Fibroblast of lung (primary cell): ENCODE results near the gene NRP1. TPM values are rescaled to one million over a fixed set of nuclear protein-coding genes. Genes with fewer than 3 reads are reported as not detected.

Experiments
- DNase-seq, 2 donors: peaks; one replicate each; pipeline versions ENCODE4 v3.0.0 to v3.0.0-alpha.2; 2010; ENCODE audit warnings: low read depth in 2 of 2
- H2AFZ ChIP-seq: 2 replicates; pipeline ENCODE4 v1.5.1; 2012; ENCODE audit warnings: low read length, control low read depth, inconsistent platforms
- H3K27ac ChIP-seq: 2 replicates; pipeline ENCODE4 v1.5.1; 2011; ENCODE audit warnings: low read length, control low read depth; ENCODE audit not compliant: insufficient read depth
- H3K27me3 ChIP-seq: 2 replicates; pipeline ENCODE4 v1.5.1; 2011; ENCODE audit warnings: mild to moderate bottlenecking, low read length; ENCODE audit not compliant: control insufficient read depth, insufficient read depth
- H3K36me3 ChIP-seq: 2 replicates; pipeline ENCODE4 v1.5.1; 2011; ENCODE audit warnings: low read length; ENCODE audit not compliant: control insufficient read depth, insufficient read depth
- H3K4me1 ChIP-seq: 2 replicates; pipeline ENCODE4 v1.5.1; 2011; ENCODE audit warnings: low read length; ENCODE audit not compliant: control insufficient read depth, insufficient read depth; ENCODE audit errors: extremely low read depth
- H3K4me2 ChIP-seq: 2 replicates; pipeline ENCODE4 v1.5.1; 2011; ENCODE audit warnings: low read length, control low read depth; ENCODE audit not compliant: insufficient read depth; ENCODE audit errors: extremely low read depth
- H3K4me3 ChIP-seq, 4 experiments: fragments of 200-600 bp in 1 of 4; sonication (generic) in 1 of 4; replicated peaks in 1 of 4; 2 replicates each; pipeline ENCODE4 v1.5.1; 2011 to 2016; ENCODE audit warnings: low read length in 4 of 4, low read depth in 3 of 4, mild to moderate bottlenecking in 3 of 4, control low read depth in 2 of 4, inconsistent platforms in 1 of 4, mixed read lengths in 1 of 4; ENCODE audit not compliant: insufficient read depth in 1 of 4; ENCODE audit errors: control extremely low read depth in 1 of 4
- H3K79me2 ChIP-seq: 2 replicates; pipeline ENCODE4 v1.5.1; 2012; ENCODE audit warnings: mild to moderate bottlenecking, low read length, inconsistent platforms; ENCODE audit not compliant: control insufficient read depth, insufficient read depth
- H3K9ac ChIP-seq: 2 replicates; pipeline ENCODE4 v1.5.1; 2011; ENCODE audit warnings: mild to moderate bottlenecking, low read length, control low read depth; ENCODE audit not compliant: insufficient read depth
- H3K9me3 ChIP-seq: 2 replicates; pipeline ENCODE4 v1.5.1; 2012; ENCODE audit warnings: low read depth, low read length; ENCODE audit not compliant: control insufficient read depth, insufficient read depth
- H4K20me1 ChIP-seq: 2 replicates; pipeline ENCODE4 v1.5.1; 2011; ENCODE audit warnings: low read length; ENCODE audit not compliant: control insufficient read depth, insufficient read depth; ENCODE audit errors: extremely low read depth
- CTCF ChIP-seq, 2 donors: IDR thresholded peaks in 1 of 2; conservative IDR thresholded peaks in 1 of 2; 1 replicate in 1 of 2; 2 replicates in 1 of 2; pipeline ENCODE4 v1.5.1; 2011 to 2012; ENCODE audit warnings: low read length in 2 of 2, control low read depth in 1 of 2, inconsistent platforms in 1 of 2, low read depth in 1 of 2, mild to moderate bottlenecking in 1 of 2
- EZH2 ChIP-seq: IDR thresholded peaks from 2 replicates; pipeline ENCODE4 v1.5.1; 2012; ENCODE audit warnings: low read length, control low read depth, mild to moderate bottlenecking; ENCODE audit errors: missing control alignments
- polyA plus RNA-seq, 2 donors: library from polyadenylated mRNA; depleted of rRNA in 1 of 2; stranded (reverse) in 1 of 2; unstranded in 1 of 2; fragments of >200 nt; gene quantifications; 2 replicates each; pipeline ENCODE4 v1.2.1, GENCODE V29; 2011 to 2012; ENCODE audit warnings: missing spikeins in 1 of 2
- total RNA-seq: library from RNA; depleted of rRNA; stranded (reverse); fragments of >200 nt; gene quantifications from 2 replicates; pipeline ENCODE4 v1.2.1, GENCODE V29; 2014

Gene NRP1
- total and polyA plus RNA-seq, 2 donors (not counting 1 experiment from before 2014, with no cell fraction given), result 187 to 373 TPM

- Histone ChIP-seq H3K27me3 (no peaks in the 10 kb centered on the region), H3K27ac (no peak overlapping the region), H3K36me3 (peaks cover 10% of the 10 kb centered on the region), H4K20me1 (no peaks in the 10 kb centered on the region), H3K9ac (no peak overlapping the region), H3K4me3 (no peak overlapping the region), H3K9me3 (no peaks in the 10 kb centered on the region), H3K4me1 (peaks cover 32% of the 10 kb centered on the region), H2AFZ (no peak overlapping the region), H3K4me2 (no peak overlapping the region), H3K79me2 (peaks cover 4% of the 10 kb centered on the region)
- DNase-seq, result no peak
- TF ChIP-seq CTCF (conservative IDR thresholded peaks at IDR 0.05 in 1 of 2, IDR thresholded peaks at IDR 0.05 in 1 of 2; ENCODE audit: low read depth in 1 of 2, low read length in 2 of 2) (no peak), EZH2 (no peak)
Observed at GRCh38 chr10:33196377-33196706, 138.1 kb downstream of the NRP1 start.

- Histone ChIP-seq H3K36me3 (peaks cover 10% of the 10 kb centered on the region), H2AFZ (no peak overlapping the region), H3K27ac (no peak overlapping the region), H3K27me3 (no peaks in the 10 kb centered on the region), H4K20me1 (no peaks in the 10 kb centered on the region), H3K9ac (no peak overlapping the region), H3K9me3 (no peaks in the 10 kb centered on the region), H3K4me1 (peaks cover 32% of the 10 kb centered on the region), H3K4me2 (no peak overlapping the region), H3K79me2 (peaks cover 4% of the 10 kb centered on the region), H3K4me3 (no peak overlapping the region)
- TF ChIP-seq EZH2 (no peak), CTCF (conservative IDR thresholded peaks at IDR 0.05 in 1 of 2, IDR thresholded peaks at IDR 0.05 in 1 of 2; ENCODE audit: low read depth in 1 of 2, low read length in 2 of 2) (no peak)
- DNase-seq, result peak; percentile 47 to 82
Observed at GRCh38 chr10:33195608-33196376, 138.7 kb downstream of the NRP1 start.

- Histone ChIP-seq H3K79me2 (no peaks in the 10 kb centered on the region), H3K27ac (peak overlapping the region; percentile 36), H3K27me3 (no peaks in the 10 kb centered on the region), H2AFZ (no peak overlapping the region), H3K4me1 (peaks cover 32% of the 10 kb centered on the region), H3K4me2 (no peak overlapping the region), H3K9me3 (no peaks in the 10 kb centered on the region), H4K20me1 (no peaks in the 10 kb centered on the region), H3K4me3 (no peak overlapping the region), H3K36me3 (peaks cover 10% of the 10 kb centered on the region), H3K9ac (no peak overlapping the region)
- TF ChIP-seq EZH2, result no peak
- no peak for TF ChIP-seq CTCF (conservative IDR thresholded peaks at IDR 0.05 in 1 of 2, IDR thresholded peaks at IDR 0.05 in 1 of 2; ENCODE audit: low read depth in 1 of 2, low read length in 2 of 2)
- peak; percentile 54 to 90 for DNase-seq
Observed at GRCh38 chr10:33193701-33194521, 140.6 kb downstream of the NRP1 start.
